Osteoblast (primary cell): Measurements from ENCODE around the gene NMNAT3. TPM values are rescaled to one million over a fixed set of nuclear protein-coding genes. Genes with fewer than 3 reads are reported as not detected.

Source experiments
- DNase-seq: peaks from one replicate; pipeline ENCODE4 v3.0.0; 2011; ENCODE audit warnings: low spot score, mixed read lengths; ENCODE audit not compliant: insufficient read length; ENCODE audit errors: missing footprints
- H2AFZ ChIP-seq: 2 replicates; pipeline ENCODE4 v1.6.0; 2011; ENCODE audit warnings: mild to moderate bottlenecking, low read length
- H3K27ac ChIP-seq: 2 replicates; pipeline ENCODE4 v1.5.1; 2011; ENCODE audit warnings: mild to moderate bottlenecking, low read depth, low read length, moderate library complexity
- H3K27me3 ChIP-seq: 2 replicates; pipeline ENCODE4 v1.6.0; 2012; ENCODE audit warnings: mild to moderate bottlenecking, control low read depth, inconsistent platforms, low read length, moderate library complexity; ENCODE audit not compliant: insufficient read depth
- H3K36me3 ChIP-seq: 2 replicates; pipeline ENCODE4 v1.5.1; 2011; ENCODE audit warnings: mild to moderate bottlenecking, low read length, control low read depth, moderate library complexity; ENCODE audit not compliant: insufficient read depth
- H3K4me1 ChIP-seq: 2 replicates; pipeline ENCODE4 v1.5.1; 2011; ENCODE audit warnings: mild to moderate bottlenecking, low read length, control low read depth, moderate library complexity; ENCODE audit not compliant: insufficient read depth
- H3K4me2 ChIP-seq: 2 replicates; pipeline ENCODE4 v1.6.0; 2011; ENCODE audit warnings: mild to moderate bottlenecking, low read length; ENCODE audit not compliant: insufficient read depth
- H3K4me3 ChIP-seq: fragments of 200-600 bp; sonication (generic); 3 replicates; pipeline ENCODE4 v1.5.1; 2012; ENCODE audit warnings: mild to moderate bottlenecking, low read length, inconsistent platforms; ENCODE audit not compliant: insufficient read depth
- H3K79me2 ChIP-seq: 2 replicates; pipeline ENCODE4 v1.6.0; 2012; ENCODE audit warnings: mild to moderate bottlenecking, low read length, control low read depth, inconsistent platforms; ENCODE audit not compliant: insufficient read depth
- H3K9me3 ChIP-seq: 2 replicates; pipeline ENCODE4 v1.5.1; 2011; ENCODE audit warnings: low read depth, low read length, control low read depth
- H4K20me1 ChIP-seq: 2 replicates; pipeline ENCODE4 v1.6.0; 2012; ENCODE audit warnings: mild to moderate bottlenecking, low read length, control low read depth; ENCODE audit not compliant: insufficient read depth
- CTCF ChIP-seq: IDR thresholded peaks from 2 replicates; pipeline ENCODE4 v1.5.1; 2011; ENCODE audit warnings: mild to moderate bottlenecking, low read depth, low read length, moderate library complexity; ENCODE audit errors: extremely low read depth
- total RNA-seq: library from RNA; depleted of rRNA; stranded (reverse); fragments of >200 nt; gene quantifications from 2 replicates; pipeline ENCODE4 v1.2.3, GENCODE V29; 2012

Gene NMNAT3
- total RNA-seq, 1 donor, result 0.36 TPM

- no peak overlapping the region for H3K4me2 ChIP-seq
- no peak overlapping the region for H3K27ac ChIP-seq
- no peaks in the 10 kb centered on the region for H4K20me1 ChIP-seq
- no peaks in the 10 kb centered on the region for H3K4me1 ChIP-seq
- H3K36me3 ChIP-seq, result no peaks in the 10 kb centered on the region
- no peaks in the 10 kb centered on the region for H3K9me3 ChIP-seq
- no peaks in the 10 kb centered on the region for H3K79me2 ChIP-seq
- no peak for TF ChIP-seq CTCF
- DNase-seq, result no peak
- H3K4me3 ChIP-seq, result no peak overlapping the region
- no peak overlapping the region for H2AFZ ChIP-seq
- no peaks in the 10 kb centered on the region for H3K27me3 ChIP-seq
Measured at GRCh38 chr3:139560411-139560810, 117.4 kb downstream of the NMNAT3 start.

GRCh38 chr3:139559541-139559940, 118.2 kb downstream of the NMNAT3 start:
- DNase-seq, result no peak

GRCh38 chr3:139558351-139559266, 119.2 kb downstream of the NMNAT3 start:
- Histone ChIP-seq H2AFZ (no peak overlapping the region), H3K36me3 (no peaks in the 10 kb centered on the region), H3K27ac (no peak overlapping the region), H3K4me3 (no peak overlapping the region), H3K4me1 (no peaks in the 10 kb centered on the region), H4K20me1 (no peaks in the 10 kb centered on the region), H3K4me2 (no peak overlapping the region), H3K79me2 (no peaks in the 10 kb centered on the region), H3K9me3 (no peaks in the 10 kb centered on the region), H3K27me3 (no peaks in the 10 kb centered on the region)
- TF ChIP-seq CTCF, result no peak
- no peak for DNase-seq

More at GRCh38 chr3:139559541-139559940, 118.2 kb downstream of the NMNAT3 start:
- Histone ChIP-seq H3K27ac (no peak overlapping the region), H4K20me1 (no peaks in the 10 kb centered on the region), H3K4me2 (no peak overlapping the region), H3K4me1 (no peaks in the 10 kb centered on the region), H3K9me3 (no peaks in the 10 kb centered on the region), H3K79me2 (no peaks in the 10 kb centered on the region), H2AFZ (no peak overlapping the region), H3K4me3 (no peak overlapping the region), H3K36me3 (no peaks in the 10 kb centered on the region), H3K27me3 (no peaks in the 10 kb centered on the region)
- no peak for TF ChIP-seq CTCF

GRCh38 chr3:139557041-139557440, 120.7 kb downstream of the NMNAT3 start:
- H3K79me2 ChIP-seq, result no peaks in the 10 kb centered on the region
- no peak overlapping the region for H2AFZ ChIP-seq
- H3K27me3 ChIP-seq, result no peaks in the 10 kb centered on the region
- H3K27ac ChIP-seq, result no peak overlapping the region
- no peak overlapping the region for H3K4me2 ChIP-seq
- H3K4me3 ChIP-seq, result no peak overlapping the region
- no peaks in the 10 kb centered on the region for H3K9me3 ChIP-seq
- H4K20me1 ChIP-seq, result no peaks in the 10 kb centered on the region
- no peaks in the 10 kb centered on the region for H3K4me1 ChIP-seq
- no peaks in the 10 kb centered on the region for H3K36me3 ChIP-seq
- DNase-seq, result no peak
- no peak for TF ChIP-seq CTCF
